Endothelial cell (in vitro differentiated cells): ENCODE results near the gene OR5B17. TPM values are rescaled to one million over a fixed set of nuclear protein-coding genes. Genes with fewer than 3 reads are reported as not detected.

ENCODE experiments used
- DNase-seq: peaks from one replicate; pipeline ENCODE4 v3.0.0; 2021; ENCODE audit warnings: low spot score
- H3K27ac Mint-ChIP-seq: one replicate; pipeline ENCODE4 v1.8.0; 2021; ENCODE audit warnings: mixed read lengths, inconsistent platforms; ENCODE audit not compliant: unreplicated experiment
- H3K27me3 Mint-ChIP-seq: one replicate; pipeline ENCODE4 v1.8.0; 2021; ENCODE audit warnings: mild to moderate bottlenecking, moderate library complexity, mixed read lengths, inconsistent platforms; ENCODE audit not compliant: unreplicated experiment
- H3K36me3 Mint-ChIP-seq: one replicate; pipeline ENCODE4 v1.8.0; 2021; ENCODE audit warnings: mild to moderate bottlenecking, low read depth, mixed read lengths, inconsistent platforms; ENCODE audit not compliant: unreplicated experiment
- H3K4me1 Mint-ChIP-seq: one replicate; pipeline ENCODE4 v1.8.0; 2021; ENCODE audit warnings: mild to moderate bottlenecking, mixed read lengths, inconsistent platforms; ENCODE audit not compliant: unreplicated experiment
- H3K4me3 Mint-ChIP-seq: one replicate; pipeline ENCODE4 v1.8.0; 2021; ENCODE audit warnings: mild to moderate bottlenecking, mixed read lengths, inconsistent platforms; ENCODE audit not compliant: unreplicated experiment
- H3K9me3 Mint-ChIP-seq: one replicate; pipeline ENCODE4 v1.8.0; 2021; ENCODE audit warnings: mixed read lengths, inconsistent platforms; ENCODE audit not compliant: unreplicated experiment
- total RNA-seq: library from RNA; stranded (reverse); fragmentation: NEBNext Ultra II Directional; extraction: Animal tissue kit (Norgen Biotek cat#: 25700); gene quantifications from one replicate; pipeline ENCODE4 v1.2.1, GENCODE V29; 2021; ENCODE audit not compliant: unreplicated experiment
- TF ChIP-seq, protein P1 (sequence below): fragments of 200-600 bp; sonication (generic); IDR thresholded peaks from one replicate; pipeline ENCODE4 v1.5.0; 2021; ENCODE audit warnings: antibody characterized with exemption; ENCODE audit not compliant: unreplicated experiment

OR5B17 gene
- total RNA-seq, 1 donor from 2014 or later: not detected

DNA sequence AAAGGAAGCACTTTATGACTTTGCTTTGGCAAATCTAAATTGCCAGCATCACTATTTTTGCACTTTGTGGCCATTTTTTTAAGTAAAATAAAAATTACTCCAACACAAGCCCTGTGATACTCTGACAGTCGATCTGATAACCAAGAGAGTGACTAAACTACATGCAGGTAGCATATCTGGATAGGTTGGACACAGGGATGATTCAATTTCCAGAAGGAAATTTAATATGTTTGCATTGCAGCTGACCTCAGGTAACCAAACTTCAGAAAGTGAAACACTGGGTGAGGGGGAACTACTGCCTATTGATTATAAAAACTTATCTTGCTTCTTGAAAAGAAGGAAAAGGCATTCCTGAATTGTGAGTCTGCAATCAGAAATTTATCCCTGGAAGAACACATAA lies 33.9 kb upstream of the OR5B17 start:
- H3K27me3 Mint-ChIP-seq: peaks cover 1% of the 10 kb centered on the region
- H3K9me3 Mint-ChIP-seq: no peaks in the 10 kb centered on the region
- TF ChIP-seq, protein P1, sequence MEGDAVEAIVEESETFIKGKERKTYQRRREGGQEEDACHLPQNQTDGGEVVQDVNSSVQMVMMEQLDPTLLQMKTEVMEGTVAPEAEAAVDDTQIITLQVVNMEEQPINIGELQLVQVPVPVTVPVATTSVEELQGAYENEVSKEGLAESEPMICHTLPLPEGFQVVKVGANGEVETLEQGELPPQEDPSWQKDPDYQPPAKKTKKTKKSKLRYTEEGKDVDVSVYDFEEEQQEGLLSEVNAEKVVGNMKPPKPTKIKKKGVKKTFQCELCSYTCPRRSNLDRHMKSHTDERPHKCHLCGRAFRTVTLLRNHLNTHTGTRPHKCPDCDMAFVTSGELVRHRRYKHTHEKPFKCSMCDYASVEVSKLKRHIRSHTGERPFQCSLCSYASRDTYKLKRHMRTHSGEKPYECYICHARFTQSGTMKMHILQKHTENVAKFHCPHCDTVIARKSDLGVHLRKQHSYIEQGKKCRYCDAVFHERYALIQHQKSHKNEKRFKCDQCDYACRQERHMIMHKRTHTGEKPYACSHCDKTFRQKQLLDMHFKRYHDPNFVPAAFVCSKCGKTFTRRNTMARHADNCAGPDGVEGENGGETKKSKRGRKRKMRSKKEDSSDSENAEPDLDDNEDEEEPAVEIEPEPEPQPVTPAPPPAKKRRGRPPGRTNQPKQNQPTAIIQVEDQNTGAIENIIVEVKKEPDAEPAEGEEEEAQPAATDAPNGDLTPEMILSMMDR: no peak
- H3K4me3 Mint-ChIP-seq: no peak overlapping the region
- H3K4me1 Mint-ChIP-seq: no peaks in the 10 kb centered on the region
- DNase-seq: no peak
- H3K27ac Mint-ChIP-seq: no peak overlapping the region
- H3K36me3 Mint-ChIP-seq: no peaks in the 10 kb centered on the region

DNA sequence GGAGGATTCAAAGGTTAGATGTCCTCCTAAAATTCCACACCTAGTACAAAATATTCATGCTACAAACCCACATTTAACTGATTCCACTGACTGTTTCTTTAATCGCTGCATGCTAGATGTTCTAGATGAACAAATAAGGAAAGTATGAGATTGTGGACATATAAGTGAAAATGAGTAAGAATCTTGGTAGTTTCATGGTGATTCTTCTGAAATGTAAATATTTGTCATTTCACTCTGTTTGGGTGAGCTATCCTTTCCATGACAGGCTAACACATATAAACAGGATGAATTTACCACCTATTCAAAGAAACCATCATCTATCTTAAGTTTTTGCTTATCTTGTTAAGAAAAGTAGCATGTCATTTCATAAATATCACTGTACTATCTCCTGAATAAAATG lies 33.0 kb upstream of the OR5B17 start:
- no peaks in the 10 kb centered on the region for H3K9me3 Mint-ChIP-seq
- no peak overlapping the region for H3K4me3 Mint-ChIP-seq
- H3K4me1 Mint-ChIP-seq: no peaks in the 10 kb centered on the region
- no peak overlapping the region for H3K27ac Mint-ChIP-seq
- no peaks in the 10 kb centered on the region for H3K36me3 Mint-ChIP-seq
- DNase-seq: no peak
- TF ChIP-seq, protein P1: no peak
- peaks cover 1% of the 10 kb centered on the region for H3K27me3 Mint-ChIP-seq

DNA sequence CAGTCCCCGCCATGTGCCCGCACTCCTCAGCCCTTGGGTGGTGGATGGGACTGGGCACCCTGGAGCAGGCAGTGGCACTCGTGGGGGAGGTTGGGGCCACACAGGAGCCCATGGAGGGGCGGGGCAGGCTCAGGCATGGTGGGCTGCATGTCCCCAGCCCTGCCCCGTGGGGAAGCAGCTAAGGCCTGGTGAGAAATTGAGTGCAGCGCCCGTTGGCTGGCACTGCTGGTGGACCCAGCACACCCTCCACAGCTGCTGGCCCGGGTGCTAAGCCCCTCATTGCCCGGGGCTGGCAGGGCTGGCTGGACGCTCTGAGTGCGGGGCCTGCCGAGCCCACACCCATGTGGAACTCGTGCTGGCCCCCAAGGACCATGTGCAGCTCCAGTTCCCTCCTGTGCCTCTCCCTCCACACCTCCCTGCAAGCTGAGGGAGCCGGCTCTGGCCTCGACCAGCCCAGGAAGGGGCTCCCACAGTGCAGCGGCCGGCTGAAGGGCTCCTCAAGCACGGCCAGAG lies 31.7 kb upstream of the OR5B17 start:
- Mint-ChIP-seq H3K9me3 (no peaks in the 10 kb centered on the region), H3K4me1 (no peaks in the 10 kb centered on the region), H3K36me3 (no peaks in the 10 kb centered on the region), H3K27me3 (peaks cover 1% of the 10 kb centered on the region), H3K27ac (no peak overlapping the region), H3K4me3 (no peak overlapping the region)
- DNase-seq: no peak
- TF ChIP-seq, protein P1: no peak

DNA sequence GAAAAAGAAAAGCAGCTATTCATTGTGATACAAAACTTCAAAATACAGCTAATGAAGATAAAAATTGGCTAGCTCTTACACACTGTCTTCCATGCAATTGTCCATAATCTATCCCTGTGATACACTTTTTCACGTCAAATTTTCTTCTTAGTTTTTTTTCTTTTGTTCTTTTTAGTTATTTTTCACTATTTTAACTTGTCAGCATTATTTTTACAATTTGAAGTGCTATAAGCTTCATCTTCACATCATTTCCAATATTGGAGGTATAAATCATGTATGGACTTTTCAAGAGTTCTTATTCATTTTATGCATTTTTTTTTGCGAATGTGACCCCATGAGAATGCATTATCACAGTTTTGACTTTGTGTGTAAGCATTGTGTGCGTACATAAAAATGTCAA lies 4.1 kb downstream of the OR5B17 start:
- H3K36me3 Mint-ChIP-seq: no peaks in the 10 kb centered on the region
- H3K4me1 Mint-ChIP-seq: no peaks in the 10 kb centered on the region
- no peak overlapping the region for H3K4me3 Mint-ChIP-seq
- H3K27me3 Mint-ChIP-seq: no peaks in the 10 kb centered on the region
- no peak for DNase-seq
- no peaks in the 10 kb centered on the region for H3K9me3 Mint-ChIP-seq
- TF ChIP-seq, protein P1: no peak
- H3K27ac Mint-ChIP-seq: no peak overlapping the region

DNA sequence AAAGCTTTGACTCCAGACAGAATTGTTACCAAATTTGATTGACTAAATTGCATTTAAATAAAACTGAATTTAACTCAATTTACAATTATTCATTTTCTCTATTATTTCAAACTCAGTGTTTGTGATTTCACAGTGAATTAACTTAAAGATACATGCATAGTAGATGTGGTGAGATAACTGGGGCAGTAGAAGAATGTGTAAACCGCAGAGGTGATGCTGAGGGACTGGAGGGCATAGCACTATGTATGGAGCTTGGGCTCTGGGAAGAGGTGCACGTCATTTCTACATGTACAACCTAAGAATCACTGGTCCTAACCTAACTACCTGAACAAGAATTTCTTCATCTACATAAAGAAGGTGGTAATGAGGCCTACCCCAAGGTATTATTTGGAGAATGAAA lies 13.7 kb downstream of the OR5B17 start:
- Mint-ChIP-seq H3K27me3 (no peaks in the 10 kb centered on the region), H3K4me3 (no peak overlapping the region), H3K27ac (no peak overlapping the region), H3K9me3 (no peaks in the 10 kb centered on the region), H3K36me3 (no peaks in the 10 kb centered on the region), H3K4me1 (no peaks in the 10 kb centered on the region)
- no peak for DNase-seq
- TF ChIP-seq, protein P1: no peak
